GM23338 (cell line): ENCODE results near the gene LRRFIP2.

Source experiments
- EZH2phosphoT487 ChIP-seq: fragments of 200-600 bp; sonication (generic); IDR thresholded peaks from one replicate; pipeline ENCODE4 v1.8.1; 2018; ENCODE audit warnings: antibody characterized with exemption; ENCODE audit not compliant: unreplicated experiment
- JUNB ChIP-seq: IDR thresholded peaks from one replicate; pipeline ENCODE4 v1.6.1; 2016; ENCODE audit warnings: antibody characterized with exemption; ENCODE audit not compliant: unreplicated experiment
- REST ChIP-seq: IDR thresholded peaks from one replicate; pipeline ENCODE4 v1.6.1; 2018; ENCODE audit warnings: antibody characterized with exemption; ENCODE audit not compliant: unreplicated experiment
- TF ChIP-seq, protein P1 (sequence below), 2 experiments: fragments of 200-600 bp in 1 of 2; sonication (generic) in 1 of 2; conservative IDR thresholded peaks; 2 replicates each; pipeline versions ENCODE4 v1.5.1 to v1.6.1; 2016 to 2017; ENCODE audit warnings: antibody characterized with exemption in 2 of 2, low read depth in 2 of 2, mild to moderate bottlenecking in 2 of 2, moderate library complexity in 1 of 2

GRCh38 chr3:37179144-37179967 is 5.0 kb upstream of the LRRFIP2 start:
- TF ChIP-seq, protein P1, sequence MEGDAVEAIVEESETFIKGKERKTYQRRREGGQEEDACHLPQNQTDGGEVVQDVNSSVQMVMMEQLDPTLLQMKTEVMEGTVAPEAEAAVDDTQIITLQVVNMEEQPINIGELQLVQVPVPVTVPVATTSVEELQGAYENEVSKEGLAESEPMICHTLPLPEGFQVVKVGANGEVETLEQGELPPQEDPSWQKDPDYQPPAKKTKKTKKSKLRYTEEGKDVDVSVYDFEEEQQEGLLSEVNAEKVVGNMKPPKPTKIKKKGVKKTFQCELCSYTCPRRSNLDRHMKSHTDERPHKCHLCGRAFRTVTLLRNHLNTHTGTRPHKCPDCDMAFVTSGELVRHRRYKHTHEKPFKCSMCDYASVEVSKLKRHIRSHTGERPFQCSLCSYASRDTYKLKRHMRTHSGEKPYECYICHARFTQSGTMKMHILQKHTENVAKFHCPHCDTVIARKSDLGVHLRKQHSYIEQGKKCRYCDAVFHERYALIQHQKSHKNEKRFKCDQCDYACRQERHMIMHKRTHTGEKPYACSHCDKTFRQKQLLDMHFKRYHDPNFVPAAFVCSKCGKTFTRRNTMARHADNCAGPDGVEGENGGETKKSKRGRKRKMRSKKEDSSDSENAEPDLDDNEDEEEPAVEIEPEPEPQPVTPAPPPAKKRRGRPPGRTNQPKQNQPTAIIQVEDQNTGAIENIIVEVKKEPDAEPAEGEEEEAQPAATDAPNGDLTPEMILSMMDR (conservative IDR thresholded peaks at IDR 0.05; ENCODE audit: low read depth in 2 of 2) = no peak
- TF ChIP-seq JUNB (no peak), REST (no peak), EZH2phosphoT487 (no peak)
